Spleen (tissue), 11 donors: ENCODE measurements around the gene NPW. TPM values are rescaled to one million over a fixed set of nuclear protein-coding genes. Genes with fewer than 3 reads are reported as not detected.

Experiments used
- DNase-seq: peaks from one replicate; pipeline ENCODE4 v3.0.0-alpha.2; 2020
- H3K27ac ChIP-seq, 8 donors: fragments of 200-600 bp; sonication (generic) in 7 of 8; 1 replicate in 4 of 8; 2 replicates in 4 of 8; pipeline versions ENCODE4 v1.5.0 to v1.8.0; 2016 to 2021; ENCODE audit warnings: inconsistent platforms in 4 of 8, mild to moderate bottlenecking in 4 of 8, moderate library complexity in 1 of 8
- H3K27me3 ChIP-seq, 7 donors: fragments of 200-600 bp; sonication (generic) in 6 of 7; replicated peaks in 1 of 7; 1 replicate in 4 of 7; 2 replicates in 3 of 7; pipeline versions ENCODE4 v1.5.0 to v1.8.0; 2016 to 2021; ENCODE audit warnings: inconsistent platforms in 3 of 7, mild to moderate bottlenecking in 1 of 7
- H3K36me3 ChIP-seq, 6 donors: fragments of 200-600 bp; sonication (generic) in 5 of 6; 1 replicate in 4 of 6; 2 replicates in 2 of 6; pipeline versions ENCODE4 v1.5.0 to v1.8.0; 2016 to 2021; ENCODE audit warnings: inconsistent platforms in 2 of 6
- H3K4me1 ChIP-seq, 6 donors: fragments of 200-600 bp; sonication (generic) in 5 of 6; 1 replicate in 3 of 6; 2 replicates in 3 of 6; pipeline versions ENCODE4 v1.5.0 to v1.8.0; 2016 to 2021; ENCODE audit warnings: inconsistent platforms in 3 of 6
- H3K4me3 ChIP-seq, 8 donors: fragments of 200-600 bp; sonication (generic) in 7 of 8; 1 replicate in 4 of 8; 2 replicates in 4 of 8; pipeline versions ENCODE4 v1.5.0 to v1.8.0; 2016 to 2021; ENCODE audit warnings: inconsistent platforms in 4 of 8, mild to moderate bottlenecking in 4 of 8, moderate library complexity in 2 of 8
- H3K9me3 ChIP-seq, 8 donors: fragments of 200-600 bp; sonication (generic) in 7 of 8; 1 replicate in 4 of 8; 2 replicates in 4 of 8; pipeline versions ENCODE4 v1.5.0 to v1.8.0; 2016 to 2021; ENCODE audit warnings: inconsistent platforms in 4 of 8
- CTCF ChIP-seq, 11 experiments: fragments of 200-600 bp in 7 of 11; fragments of 450-650 bp in 4 of 11; sonication (generic) in 4 of 11; IDR thresholded peaks in 8 of 11; conservative IDR thresholded peaks in 3 of 11; 1 replicate in 7 of 11; 2 replicates in 4 of 11; pipeline versions ENCODE4 v1.4.0 to v1.8.0; 2016 to 2021; ENCODE audit warnings: antibody characterized with exemption in 11 of 11, inconsistent platforms in 4 of 11, mild to moderate bottlenecking in 1 of 11
- POLR2A ChIP-seq, 3 donors: fragments of 450-650 bp; IDR thresholded peaks; one replicate each; pipeline ENCODE4 v1.5.1; 2017; ENCODE audit warnings: antibody characterized with exemption in 3 of 3, mild to moderate bottlenecking in 1 of 3
- POLR2AphosphoS5 ChIP-seq, 3 donors: sonication (generic); formaldehyde crosslinking; IDR thresholded peaks; one replicate each; pipeline ENCODE4 v1.5.1; 2017; ENCODE audit warnings: antibody characterized with exemption in 3 of 3
- WGBS, 5 donors: extraction: QIAGEN DNeasy Blood & Tissue Kit in 3 of 5; methylation state at CpG; one replicate each; pipeline versions ENCODE4 v1.1.5 to v1.1.7; 2013 to 2018; 5-methylcytosine and 5-hydroxymethylcytosine counted together
- intact Hi-C: fragments of 100-400 bp; cut with DNase I; formaldehyde crosslinking; loops from one replicate; pipeline ENCODE4 v1.15.0; 2023; ENCODE audit warnings: low total_unique reads
- polyA plus RNA-seq, 3 donors: library from polyadenylated mRNA; stranded (reverse); fragments of 200-250 nt; gene quantifications; one replicate each; pipeline ENCODE4 v1.2.1, GENCODE V29; 2013
- total RNA-seq, 7 donors: library from RNA; depleted of rRNA in 3 of 7; stranded (reverse); fragments of >200 nt in 3 of 7; fragmentation: NEBNext Ultra II Directional in 4 of 7; extraction: Animal tissue kit (Norgen Biotek cat#: 25700) in 4 of 7; gene quantifications; one replicate each; pipeline versions ENCODE4 v1.1.0 to v1.2.1, GENCODE V29; 2016 to 2021
- donor health status: healthy with polysubstance abuse.
- donor health status: DM: no; HTN: no; CAD: no; lungs with moderate emphysema.
- donor health status: DM: no; HTN: no; CAD: no.
- donor health status: Bipolar disorder and iron deficiency.
- donor health status: healthy.
- donor health status: DM: no; HTN: no; CAD: no.
- donor health status: DM: yes; HTN: yes; CAD: no.

The NPW gene
- total and polyA plus RNA-seq, 10 donors = 0.30 to 2.5 (median 0.94) TPM; not detected in 3

- Histone ChIP-seq H3K9me3 (peaks cover 0 to 5% (median 0%) of the 10 kb centered on the region in 8 donors), H3K36me3 (peaks cover 0 to 23% (median 15%) of the 10 kb centered on the region in 6 donors), H3K4me3 (peak within 1 kb of the TSS; percentile 16 to 72 (median 35)), H3K4me1 (peaks cover 21 to 61% (median 44%) of the 10 kb centered on the region in 6 donors), H3K27me3 (peaks cover 0 to 39% (median 23%) of the 10 kb centered on the region in 7 donors), H3K27ac (peak within 1 kb of the TSS in 6 of 8 donors; percentile 27 to 93 (median 86))
- TF ChIP-seq POLR2AphosphoS5 (IDR thresholded peaks at IDR 0.05) (peak in 1 of 3 donors; percentile 31), POLR2A (IDR thresholded peaks at IDR 0.05) (no peak)
- no peak for DNase-seq
- intact Hi-C loops = no loop called here
- WGBS, 5 donors = 9 to 16% (median 14%) methylated on average over 32 to 67 of the region's 67 CpGs
These were observed 30.1 kb upstream of the NPW start, which contains the start of gene SYNGR3 for GRCh38 chr16:1989209-1990100. TSS of gene SYNGR3 (plus strand) at chr16:1989970. CDS start at chr16:1990103, 133 bp downstream.

DNA sequence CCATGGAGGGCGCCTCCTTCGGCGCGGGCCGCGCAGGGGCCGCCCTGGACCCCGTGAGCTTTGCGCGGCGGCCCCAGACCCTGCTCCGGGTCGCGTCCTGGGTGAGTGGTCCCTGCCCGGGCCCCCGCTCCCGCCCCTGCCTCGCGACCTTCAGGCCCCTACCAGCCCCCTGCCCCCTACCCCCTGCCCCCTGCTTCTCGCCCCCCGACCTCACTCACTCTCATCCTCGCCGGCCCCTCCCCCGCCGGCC, 29.6 kb upstream of the NPW start:
- Histone ChIP-seq H3K36me3 (peaks cover 0 to 23% (median 15%) of the 10 kb centered on the region in 6 donors), H3K27me3 (peaks cover 0 to 39% (median 23%) of the 10 kb centered on the region in 7 donors), H3K9me3 (peaks cover 0 to 5% (median 0%) of the 10 kb centered on the region in 8 donors), H3K27ac (peak overlapping the region in 4 of 8 donors; percentile 51 to 93 (median 88)), H3K4me3 (peak overlapping the region in 7 of 8 donors; percentile 13 to 72 (median 36)), H3K4me1 (peaks cover 16 to 55% (median 38%) of the 10 kb centered on the region in 6 donors)
- no peak for DNase-seq
- no peak for TF ChIP-seq CTCF (IDR thresholded peaks at IDR 0.05 in 8 of 11, conservative IDR thresholded peaks at IDR 0.05 in 3 of 11)
- 0 to 2% (median 0%) methylated on average over 1 to 24 of the region's 25 CpGs for WGBS, 5 donors
- intact Hi-C loops = no loop called here

GRCh38 chr16:1990351-1991134, 29.0 kb upstream of the NPW start:
- TF ChIP-seq POLR2AphosphoS5 (IDR thresholded peaks at IDR 0.05) (peak; percentile 31 to 61 (median 50)), CTCF (IDR thresholded peaks at IDR 0.05 in 8 of 11, conservative IDR thresholded peaks at IDR 0.05 in 3 of 11) (no peak), POLR2A (IDR thresholded peaks at IDR 0.05) (no peak)

DNA sequence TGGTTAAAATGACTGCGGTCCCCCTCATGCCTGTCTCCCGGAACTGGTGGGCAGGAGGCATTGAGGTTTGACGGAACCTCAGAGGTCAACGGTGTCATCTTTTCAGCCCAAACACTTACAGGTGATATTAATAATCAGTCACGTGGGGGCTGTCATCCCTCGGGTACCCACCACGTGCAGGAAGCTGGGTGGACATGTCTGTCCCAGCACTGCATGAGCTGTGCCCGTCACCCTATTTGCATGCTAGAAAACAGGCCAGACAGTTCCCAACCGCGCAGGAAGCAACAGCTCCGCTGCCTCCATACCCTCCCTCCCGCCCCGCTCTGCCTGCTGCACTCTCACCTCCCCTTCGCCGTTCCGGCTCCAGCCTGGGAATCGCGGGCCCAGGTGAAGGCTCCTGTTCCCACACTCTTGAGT, 28.4 kb upstream of the NPW start:
- WGBS, 5 donors = 0 to 8% (median 2%) methylated on average over 6 to 18 of the region's 18 CpGs
- Histone ChIP-seq H3K9me3 (peaks cover 0 to 5% (median 0%) of the 10 kb centered on the region in 8 donors), H3K36me3 (peaks cover 0 to 14% (median 8%) of the 10 kb centered on the region in 6 donors), H3K27ac (peak overlapping the region in 7 of 8 donors; percentile 70 to 93 (median 84)), H3K27me3 (peaks cover 0 to 39% (median 23%) of the 10 kb centered on the region in 7 donors), H3K4me1 (peaks cover 11 to 47% (median 30%) of the 10 kb centered on the region in 6 donors), H3K4me3 (peak overlapping the region in 7 of 8 donors; percentile 27 to 72 (median 38))
- DNase-seq = peak; percentile 90
- intact Hi-C loops = no loop called here
- TF ChIP-seq POLR2AphosphoS5 (IDR thresholded peaks at IDR 0.05) (peak; percentile 33 to 83 (median 81)), POLR2A (IDR thresholded peaks at IDR 0.05) (peak in 2 of 3 donors; percentile 6 to 14), CTCF (IDR thresholded peaks at IDR 0.05 in 8 of 11, conservative IDR thresholded peaks at IDR 0.05 in 3 of 11) (no peak)

More at GRCh38 chr16:1990351-1991134, 29.0 kb upstream of the NPW start:
- Histone ChIP-seq H3K27ac (peak overlapping the region in 7 of 8 donors; percentile 27 to 93 (median 84)), H3K36me3 (peaks cover 0 to 19% (median 14%) of the 10 kb centered on the region in 6 donors), H3K27me3 (peaks cover 0 to 39% (median 23%) of the 10 kb centered on the region in 7 donors), H3K9me3 (peaks cover 0 to 5% (median 0%) of the 10 kb centered on the region in 8 donors), H3K4me3 (peak overlapping the region; percentile 16 to 72 (median 35)), H3K4me1 (peaks cover 11 to 50% (median 33%) of the 10 kb centered on the region in 6 donors)
- DNase-seq = peak; percentile 90
- WGBS, 5 donors = 1 to 4% (median 3%) methylated on average over 31 to 49 of the region's 50 CpGs
- intact Hi-C loops = no loop called here
